Fibroblast of pulmonary artery (primary cell): ENCODE results near the gene ACTG1.

ENCODE experiments used
- DNase-seq: peaks from one replicate; pipeline ENCODE4 v3.0.0-alpha.2; 2010; ENCODE audit warnings: low read depth
- H3K4me3 ChIP-seq: replicated peaks from 2 replicates; pipeline ENCODE4 v1.5.1; 2011; ENCODE audit warnings: low read depth, mild to moderate bottlenecking, control low read depth, low read length, moderate library complexity
- CTCF ChIP-seq: IDR thresholded peaks from 2 replicates; pipeline ENCODE4 v1.5.1; 2011; ENCODE audit warnings: mild to moderate bottlenecking, control low read depth, low read length, inconsistent platforms; ENCODE audit errors: missing control alignments

Gene ACTG1

DNA sequence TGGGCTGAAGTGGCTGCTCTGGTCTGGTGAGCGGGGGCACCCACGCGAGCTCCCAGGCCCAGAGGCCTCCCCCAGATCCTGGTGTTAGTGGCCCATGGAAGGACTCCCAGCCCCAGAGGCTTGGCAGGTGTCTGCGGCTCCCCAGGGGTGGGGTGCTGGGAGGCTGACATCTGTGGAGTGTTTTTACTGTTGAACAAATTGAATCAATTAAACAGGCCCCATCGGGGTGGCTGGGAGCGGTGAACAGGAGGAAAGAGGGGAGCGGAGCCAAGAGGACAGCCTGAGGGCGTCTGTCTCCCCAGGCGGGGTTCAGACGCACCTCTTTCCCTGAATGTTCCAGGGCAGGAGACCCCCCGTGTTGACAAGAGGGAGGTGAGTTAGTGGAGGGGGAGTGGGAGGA is 29.9 kb downstream of the ACTG1 start:
- no peak overlapping the region for H3K4me3 ChIP-seq
- DNase-seq, result no peak
- no peak for TF ChIP-seq CTCF

GRCh38 chr17:81481815-81482505 is 30.6 kb downstream of the ACTG1 start:
- no peak for DNase-seq
- TF ChIP-seq CTCF, result no peak
- peak overlapping the region; percentile 21 for H3K4me3 ChIP-seq

DNA sequence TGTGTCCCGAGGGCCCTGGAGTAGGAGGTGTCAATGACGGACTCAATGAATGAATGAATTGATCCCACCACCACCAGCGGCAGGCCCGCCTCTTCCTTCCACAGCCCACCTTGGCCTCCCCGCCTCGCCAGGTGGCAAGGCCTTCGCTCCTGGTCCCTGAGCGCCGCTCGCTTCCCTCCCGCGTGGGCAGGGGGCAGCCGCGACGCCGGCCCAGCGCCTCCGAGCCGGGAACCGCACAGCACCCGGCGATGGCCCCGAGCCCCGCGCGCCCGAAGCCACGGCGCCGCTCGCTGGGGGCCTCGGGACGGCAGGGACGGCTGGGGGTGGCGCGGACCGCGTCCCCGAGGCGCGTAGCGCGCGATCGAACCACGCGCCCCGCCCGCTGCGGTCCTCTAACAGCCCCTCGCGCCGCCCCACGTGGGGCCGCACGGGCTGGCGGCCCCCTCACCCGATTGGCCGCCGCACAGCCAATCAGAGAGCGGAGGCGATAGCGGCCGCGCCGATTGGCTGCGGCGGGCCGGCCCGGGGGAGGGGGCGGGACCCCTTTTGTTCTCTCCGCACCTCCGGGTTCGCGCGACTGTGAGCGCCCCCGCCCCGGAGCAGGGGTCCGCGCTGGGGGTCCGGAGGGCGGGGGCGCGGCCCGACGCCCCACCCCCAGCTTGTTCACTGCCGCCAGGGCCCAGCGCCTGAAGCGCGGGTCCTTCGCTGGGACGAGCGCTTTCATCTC is 31.4 kb downstream of the ACTG1 start:
- peak overlapping the region; percentile 21 for H3K4me3 ChIP-seq
- no peak for TF ChIP-seq CTCF
- DNase-seq, result peak; percentile 62

DNA sequence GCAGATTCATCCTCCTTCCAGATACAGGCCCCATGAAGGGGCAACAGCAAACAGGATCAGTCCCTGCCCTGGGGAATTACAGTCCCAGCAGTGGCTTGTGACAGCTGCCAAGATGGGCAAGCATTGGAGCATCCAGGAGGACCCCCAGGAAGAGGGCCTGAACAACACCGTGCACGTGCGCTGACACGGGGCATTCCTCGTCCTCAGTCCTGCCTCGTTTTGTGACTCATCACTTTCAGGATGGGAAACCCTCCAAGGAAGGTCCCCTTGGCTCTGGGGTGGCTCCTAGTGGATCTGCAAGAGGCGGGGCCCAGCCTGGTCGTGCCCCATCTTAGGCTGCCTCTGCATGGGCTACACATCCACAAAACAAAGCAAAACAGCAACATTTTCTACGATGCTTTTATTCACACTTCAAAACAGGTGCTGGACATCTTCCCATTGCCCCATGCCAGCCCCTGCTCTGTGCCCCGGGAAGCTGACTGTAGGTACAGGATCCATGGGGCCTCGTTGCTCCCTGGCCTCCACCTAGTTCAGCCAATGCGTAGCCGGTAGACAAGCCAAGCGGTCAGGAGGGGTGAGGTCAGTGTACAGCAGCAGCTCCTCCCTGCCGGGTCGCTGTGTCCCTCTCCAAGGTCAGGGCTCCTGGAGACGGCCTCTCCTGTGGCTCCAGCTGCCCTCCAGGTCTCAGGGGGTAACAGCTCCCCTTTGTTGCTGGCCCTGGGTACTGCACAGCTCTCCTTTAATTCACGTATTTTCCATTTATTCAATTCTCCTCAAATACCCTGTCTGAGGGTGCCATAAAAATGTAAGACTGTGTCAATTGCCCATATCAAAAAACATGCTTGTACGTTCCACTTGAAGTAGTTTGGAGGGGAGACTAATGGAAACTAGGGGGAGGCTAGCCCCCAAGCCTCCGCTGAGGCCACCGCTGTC is 32.2 kb downstream of the ACTG1 start:
- no peak overlapping the region for H3K4me3 ChIP-seq
- peak; percentile 76 for DNase-seq
- TF ChIP-seq CTCF, result no peak

- no peak for DNase-seq
- no peak for TF ChIP-seq CTCF
- no peak overlapping the region for H3K4me3 ChIP-seq
Measured at GRCh38 chr17:81479175-81480071, 33.2 kb downstream of the ACTG1 start.

DNA sequence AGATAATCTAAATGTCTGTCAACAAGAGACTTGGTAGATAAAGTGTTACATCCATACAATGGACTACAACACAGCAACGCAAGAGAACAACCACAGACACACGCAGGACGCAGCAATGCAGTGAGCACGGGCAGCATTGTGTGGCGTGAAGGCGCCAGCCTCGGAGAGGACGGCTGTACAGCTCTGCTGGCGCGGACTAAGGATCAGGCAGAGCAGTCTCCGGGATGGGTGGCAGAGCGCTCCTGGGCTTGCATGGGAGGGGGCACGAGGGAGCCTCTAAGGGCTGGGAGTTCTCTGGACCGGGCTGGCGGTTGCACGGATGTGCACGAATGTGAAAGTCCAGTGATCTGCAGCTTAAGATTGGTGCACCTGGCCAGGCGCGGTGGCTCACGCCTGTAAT is 34.5 kb downstream of the ACTG1 start:
- no peak for DNase-seq
- no peak for TF ChIP-seq CTCF
- H3K4me3 ChIP-seq, result no peak overlapping the region
